ENCODE data around the gene DENND2A.
"Not testable (repeated sequence)": the region's sequence is repeated elsewhere in the genome, so short reads cannot be mapped to it uniquely, and the experiment has no call there.

DENND2A gene

GRCh38 chr7:140673774-140674155 lies 33.2 kb upstream of the DENND2A start:
- DNase-seq = no peak

GRCh38 chr7:140673063-140673773 lies 32.6 kb upstream of the DENND2A start:
- DNase-seq = peak; percentile 51 to 54

GRCh38 chr7:140672382-140673062 lies 31.9 kb upstream of the DENND2A start, which contains the start of gene ADCK2:
Gene ADCK2 (plus strand): TSS chr7:140672945. CDS start chr7:140673331, 386 bp downstream.
- DNase-seq = peak; percentile 55 to 65

- no peak for DNase-seq
Observed at GRCh38 chr7:140671966-140672365, 31.4 kb upstream of the DENND2A start.

GRCh38 chr7:140670343-140670935 lies 29.8 kb upstream of the DENND2A start:
- no peak for DNase-seq

GRCh38 chr7:140669862-140670261 lies 29.2 kb upstream of the DENND2A start:
- not testable (repeated sequence) for DNase-seq

- no peak for DNase-seq
Observed at GRCh38 chr7:140669352-140669751, 28.7 kb upstream of the DENND2A start.

- DNase-seq = no peak
Observed at GRCh38 chr7:140668641-140669040, 28.0 kb upstream of the DENND2A start.

GRCh38 chr7:140667476-140667875 lies 26.9 kb upstream of the DENND2A start:
- no peak for DNase-seq

GRCh38 chr7:140662938-140663337 lies 22.3 kb upstream of the DENND2A start:
- not testable (repeated sequence) for DNase-seq

- no peak for DNase-seq
Observed at GRCh38 chr7:140661124-140661523, 20.5 kb upstream of the DENND2A start.

GRCh38 chr7:140659856-140660255 lies 19.2 kb upstream of the DENND2A start:
- no peak for DNase-seq

GRCh38 chr7:140657891-140658290 lies 17.3 kb upstream of the DENND2A start:
- no peak for DNase-seq

GRCh38 chr7:140656548-140657515 lies 16.2 kb upstream of the DENND2A start:
- peak; percentile 33 to 54 for DNase-seq

GRCh38 chr7:140655511-140656408 lies 15.1 kb upstream of the DENND2A start:
- no peak for DNase-seq

- no peak for DNase-seq
Observed at GRCh38 chr7:140654661-140655060, 14.0 kb upstream of the DENND2A start.

GRCh38 chr7:140654109-140654387 lies 13.4 kb upstream of the DENND2A start:
- no peak for DNase-seq

GRCh38 chr7:140653319-140654108 lies 12.9 kb upstream of the DENND2A start:
- DNase-seq = peak; percentile 18 to 60

GRCh38 chr7:140650367-140650766 lies 9.8 kb upstream of the DENND2A start:
- DNase-seq = no peak

- no peak for DNase-seq
Observed at GRCh38 chr7:140649556-140650205, 9.1 kb upstream of the DENND2A start.
